ENCODE data around the gene HDAC10.
"Not testable (repeated sequence)": the region's sequence is repeated elsewhere in the genome, so short reads cannot be mapped to it uniquely, and the experiment has no call there.

HDAC10 gene

GRCh38 chr22:50213263-50213662 lies 37.8 kb downstream of the HDAC10 start:
- DNase-seq: no peak

- DNase-seq: no peak
Observed at GRCh38 chr22:50211147-50211546, 39.9 kb downstream of the HDAC10 start.

GRCh38 chr22:50210378-50211139 lies 40.5 kb downstream of the HDAC10 start:
- no peak for DNase-seq

GRCh38 chr22:50209893-50210292 lies 41.2 kb downstream of the HDAC10 start:
- DNase-seq: peak; percentile 22

GRCh38 chr22:50208939-50209892 lies 41.8 kb downstream of the HDAC10 start:
- DNase-seq: no peak

- no peak for DNase-seq
Observed at GRCh38 chr22:50208430-50208938, 42.6 kb downstream of the HDAC10 start.

- DNase-seq: no peak
Observed at GRCh38 chr22:50207383-50208140, 43.5 kb downstream of the HDAC10 start.

- no peak for DNase-seq
Observed at GRCh38 chr22:50206599-50206998, 44.5 kb downstream of the HDAC10 start.

GRCh38 chr22:50205781-50206569 lies 45.1 kb downstream of the HDAC10 start:
- no peak for DNase-seq

- DNase-seq: not testable (repeated sequence)
Observed at GRCh38 chr22:50204998-50205397, 46.1 kb downstream of the HDAC10 start.

- no peak for DNase-seq
Observed at GRCh38 chr22:50204571-50204970, 46.5 kb downstream of the HDAC10 start.

- DNase-seq: no peak
Observed at GRCh38 chr22:50203288-50203687, 47.8 kb downstream of the HDAC10 start.

GRCh38 chr22:50202130-50202666 lies 48.9 kb downstream of the HDAC10 start:
- no peak for DNase-seq

GRCh38 chr22:50201191-50202129 lies 49.6 kb downstream of the HDAC10 start:
- no peak for DNase-seq

- peak; percentile 88 for DNase-seq
Observed at GRCh38 chr22:50200461-50201190, 50.4 kb downstream of the HDAC10 start, which contains the start of gene SELENOO. Gene SELENOO, plus strand, starts transcription at chr22:50201011. Its CDS starts 26 bp downstream, at chr22:50201037.

- no peak for DNase-seq
Observed at GRCh38 chr22:50199829-50200460, 51.1 kb downstream of the HDAC10 start.

- no peak for DNase-seq
Observed at GRCh38 chr22:50199251-50199721, 51.8 kb downstream of the HDAC10 start.

- no peak for DNase-seq
Observed at GRCh38 chr22:50198624-50199017, 52.4 kb downstream of the HDAC10 start.
